HepG2 (cell line): ENCODE data around the gene ACSBG1.

Experiments used
- AKAP8 ChIP-seq: sonication (generic); formaldehyde crosslinking; IDR thresholded peaks from 2 replicates; pipeline ENCODE4 v1.5.1; 2020; ENCODE audit warnings: mild to moderate bottlenecking, missing genetic modification reagents
- BRD4 ChIP-seq: sonication (generic); formaldehyde crosslinking; IDR thresholded peaks from 2 replicates; pipeline ENCODE4 v1.4.0; 2020; ENCODE audit warnings: missing genetic modification reagents
- CTCF ChIP-seq: sonication (generic); formaldehyde crosslinking; IDR thresholded peaks from 2 replicates; pipeline ENCODE4 v1.5.0; 2020; ENCODE audit warnings: mild to moderate bottlenecking, missing genetic modification reagents, moderate library complexity
- DNMT1 ChIP-seq: sonication (generic); formaldehyde crosslinking; IDR thresholded peaks from 2 replicates; pipeline ENCODE4 v1.5.1; 2020; ENCODE audit warnings: mild to moderate bottlenecking, missing genetic modification reagents
- FOXJ3 ChIP-seq: sonication (generic); formaldehyde crosslinking; IDR thresholded peaks from 2 replicates; pipeline ENCODE4 v1.4.0; 2020; ENCODE audit warnings: missing genetic modification reagents, mild to moderate bottlenecking, borderline replicate concordance
- HNRNPL ChIP-seq: fragments of 200-400 bp; formaldehyde crosslinking; IDR thresholded peaks from 2 replicates; pipeline ENCODE4 v1.6.1; 2017; ENCODE audit warnings: mild to moderate bottlenecking, low read depth, low read length
- JUN ChIP-seq: sonication (generic); formaldehyde crosslinking; IDR thresholded peaks from 2 replicates; pipeline ENCODE4 v1.4.0; 2020; ENCODE audit warnings: mild to moderate bottlenecking, missing genetic modification reagents
- NR3C1 ChIP-seq: sonication (generic); formaldehyde crosslinking; IDR thresholded peaks from 2 replicates; pipeline ENCODE4 v1.4.0; 2020; ENCODE audit warnings: missing genetic modification reagents
- PAWR ChIP-seq: sonication (generic); formaldehyde crosslinking; IDR thresholded peaks from 2 replicates; pipeline ENCODE4 v1.4.0; 2020; ENCODE audit warnings: missing genetic modification reagents, mild to moderate bottlenecking, borderline replicate concordance
- ZBTB43 ChIP-seq: sonication (generic); formaldehyde crosslinking; conservative IDR thresholded peaks from 2 replicates; pipeline ENCODE4 v1.4.0; 2020; ENCODE audit warnings: missing genetic modification reagents
- ZFP37 ChIP-seq: sonication (generic); formaldehyde crosslinking; IDR thresholded peaks from 2 replicates; pipeline ENCODE4 v1.4.0; 2020; ENCODE audit warnings: missing genetic modification reagents, borderline replicate concordance

GRCh38 chr15:78213425-78213750 is 21.0 kb downstream of the ACSBG1 start:
- no peak for TF ChIP-seq CTCF (CRISPR knock-in tag)
- no peak for TF ChIP-seq NR3C1 (CRISPR knock-in tag)
- no peak for TF ChIP-seq PAWR
- TF ChIP-seq JUN (CRISPR knock-in tag): no peak
- TF ChIP-seq BRD4 (CRISPR knock-in tag): no peak
- no peak for TF ChIP-seq ZBTB43 (CRISPR knock-in tag)
- TF ChIP-seq HNRNPL: no peak
- TF ChIP-seq ZFP37 (CRISPR knock-in tag): no peak
- TF ChIP-seq AKAP8 (CRISPR knock-in tag): no peak
- TF ChIP-seq FOXJ3 (CRISPR knock-in tag): no peak
- no peak for TF ChIP-seq DNMT1 (CRISPR knock-in tag)
